SK-N-SH (cell line): Measurements from ENCODE around the gene RAB40A. TPM values are rescaled to one million over a fixed set of nuclear protein-coding genes. Genes with fewer than 3 reads are reported as not detected.

Experiments used
- CTCF ChIA-PET: fragments of 300-600, 350-600 bp; formaldehyde crosslinking; extraction: SDS; loops from one replicate; lab custom pipeline; 2021; lab: Yijun Ruan, JAX
- POLR2A ChIA-PET: fragments of 350-600 bp; sonication (Branson Sonifier 250); formaldehyde crosslinking; extraction: SDS; loops from one replicate; lab custom pipeline; 2020; ENCODE audit warnings: antibody characterized with exemption, inconsistent platforms; lab: Yijun Ruan, JAX
- DNase-seq: peaks from one replicate; pipeline ENCODE4 v3.0.0; 2012
- H2AFZ ChIP-seq: fragments of 200-600 bp; sonication (generic); 2 replicates; pipeline ENCODE4 v1.8.1; 2016; ENCODE audit warnings: antibody characterized with exemption, mild to moderate bottlenecking, low read depth
- H3F3A ChIP-seq: fragments of 200-600 bp; sonication (generic); replicated peaks from 2 replicates; pipeline ENCODE3; 2016; ENCODE audit warnings: antibody characterized with exemption, mild to moderate bottlenecking; ENCODE audit not compliant: insufficient read depth
- H3K27ac ChIP-seq, 2 experiments: fragments of 200-500 bp in 1 of 2; fragments of 200-600 bp in 1 of 2; sonication (Bioruptor generic) in 1 of 2; sonication (generic), shearing (Covaris generic) in 1 of 2; 2 replicates each; pipeline versions ENCODE4 v1.5.1 to v1.6.1; 2014 to 2016; ENCODE audit warnings: low read depth in 2 of 2, inconsistent platforms in 1 of 2, low read length in 1 of 2, mild to moderate bottlenecking in 1 of 2, mixed read lengths in 1 of 2
- H3K27me3 ChIP-seq: fragments of 200-600 bp; sonication (generic), shearing (Covaris generic); 2 replicates; pipeline ENCODE4 v1.6.1; 2016; ENCODE audit warnings: mixed run types; ENCODE audit not compliant: insufficient read depth
- H3K36me3 ChIP-seq, 2 experiments: fragments of 200-500 bp in 1 of 2; fragments of 200-600 bp in 1 of 2; sonication (Bioruptor generic) in 1 of 2; sonication (generic) in 1 of 2; replicated peaks in 1 of 2; 2 replicates each; pipeline versions ENCODE3 to v1.5.1; 2014 to 2016; ENCODE audit warnings: low read length in 1 of 2, mild to moderate bottlenecking in 1 of 2; ENCODE audit not compliant: insufficient read depth in 2 of 2, control insufficient read depth in 1 of 2
- H3K4me1 ChIP-seq, 2 experiments: fragments of 200-500 bp in 1 of 2; fragments of 200-600 bp in 1 of 2; sonication (Bioruptor generic) in 1 of 2; sonication (generic), shearing (Covaris generic) in 1 of 2; 2 replicates each; pipeline versions ENCODE4 v1.5.1 to v1.6.1; 2014 to 2016; ENCODE audit warnings: low read depth in 1 of 2, low read length in 1 of 2, mixed run types in 1 of 2; ENCODE audit not compliant: insufficient read depth in 2 of 2, control insufficient read depth in 1 of 2
- H3K4me2 ChIP-seq: fragments of 200-600 bp; sonication (generic), shearing (Covaris generic); 2 replicates; pipeline ENCODE4 v1.6.1; 2017; ENCODE audit warnings: mixed run types
- H3K4me3 ChIP-seq, 2 experiments: fragments of 200-500 bp in 1 of 2; fragments of 200-600 bp in 1 of 2; sonication (Bioruptor generic) in 1 of 2; sonication (generic), shearing (Covaris generic) in 1 of 2; 2 replicates each; pipeline versions ENCODE4 v1.5.1 to v1.8.1; 2014 to 2016; ENCODE audit warnings: low read depth in 2 of 2, inconsistent platforms in 1 of 2, low read length in 1 of 2, mild to moderate bottlenecking in 1 of 2, mixed read lengths in 1 of 2, moderate library complexity in 1 of 2
- H3K79me2 ChIP-seq: fragments of 200-600 bp; sonication (generic); 2 replicates; pipeline ENCODE4 v1.8.1; 2017; ENCODE audit warnings: mild to moderate bottlenecking; ENCODE audit not compliant: insufficient read depth
- H3K9ac ChIP-seq: fragments of 200-600 bp; sonication (generic); 2 replicates; pipeline ENCODE4 v1.6.1; 2017; ENCODE audit warnings: mixed run types
- H3K9me2 ChIP-seq: fragments of 200-600 bp; sonication (generic); 2 replicates; pipeline ENCODE4 v1.6.1; 2017; ENCODE audit warnings: mixed run types
- H3K9me3 ChIP-seq: fragments of 200-600 bp; sonication (generic); 2 replicates; pipeline ENCODE4 v1.6.1; 2017; ENCODE audit warnings: mixed run types, mild to moderate bottlenecking, moderate library complexity
- H4K20me1 ChIP-seq: fragments of 200-600 bp; sonication (generic); 2 replicates; pipeline ENCODE4 v1.6.1; 2017; ENCODE audit warnings: mild to moderate bottlenecking, mixed run types; ENCODE audit not compliant: insufficient read depth
- EZH2phosphoT487 ChIP-seq: fragments of 200-600 bp; sonication (generic); IDR thresholded peaks from 2 replicates; pipeline ENCODE4 v1.6.1; 2017; ENCODE audit warnings: low read depth, mixed run types, mild to moderate bottlenecking, antibody characterized with exemption, moderate library complexity, borderline replicate concordance
- FOXJ3 ChIP-seq: sonication (generic); formaldehyde crosslinking; IDR thresholded peaks from 2 replicates; pipeline ENCODE4 v1.5.1; 2020; ENCODE audit warnings: mild to moderate bottlenecking, missing genetic modification reagents
- FOXM1 ChIP-seq: IDR thresholded peaks from 2 replicates; pipeline ENCODE4 v1.4.0; 2012; ENCODE audit warnings: low read depth, mild to moderate bottlenecking
- JUND ChIP-seq: IDR thresholded peaks from 2 replicates; pipeline ENCODE4 v1.4.0; 2012
- MEF2A ChIP-seq: IDR thresholded peaks from 2 replicates; pipeline ENCODE4 v1.4.0; 2012; ENCODE audit warnings: low read depth, borderline replicate concordance
- MXI1 ChIP-seq: IDR thresholded peaks from 2 replicates; pipeline ENCODE4 v1.6.1; 2012; ENCODE audit warnings: mild to moderate bottlenecking, low read depth, low read length, improper control_type of control experiment
- NFIC ChIP-seq: IDR thresholded peaks from 2 replicates; pipeline ENCODE4 v1.4.0; 2012; ENCODE audit warnings: borderline replicate concordance
- NRF1 ChIP-seq: IDR thresholded peaks from 2 replicates; pipeline ENCODE4 v1.6.1; 2012; ENCODE audit warnings: low read depth, mild to moderate bottlenecking, low read length
- RAD21 ChIP-seq: IDR thresholded peaks from 2 replicates; pipeline ENCODE4 v1.6.1; 2012; ENCODE audit warnings: mild to moderate bottlenecking, low read length
- RFX5 ChIP-seq: IDR thresholded peaks from 2 replicates; pipeline ENCODE4 v1.6.1; 2012; ENCODE audit warnings: mild to moderate bottlenecking, improper control_type of control experiment, low read length
- SIN3A ChIP-seq: IDR thresholded peaks from 2 replicates; pipeline ENCODE4 v1.6.1; 2012; ENCODE audit warnings: low read depth, mild to moderate bottlenecking, low read length, moderate library complexity, borderline replicate concordance
- SMC3 ChIP-seq: IDR thresholded peaks from 2 replicates; pipeline ENCODE4 v1.6.1; 2012; ENCODE audit warnings: low read depth, low read length, improper control_type of control experiment
- TCF12 ChIP-seq: IDR thresholded peaks from 2 replicates; pipeline ENCODE4 v1.4.0; 2012
- WGBS: methylation state at CpG from one replicate; pipeline ENCODE4 v1.1.6; 2017; ENCODE audit warnings: low lambda C conversion rate; 5-methylcytosine and 5-hydroxymethylcytosine counted together
- polyA plus RNA-seq, 3 experiments: library from polyadenylated mRNA; depleted of rRNA; stranded (reverse); fragments of >200 nt; gene quantifications; 2 replicates each; pipeline ENCODE4 v1.2.3, GENCODE V29; 2012
- TF ChIP-seq, protein P1 (sequence below): IDR thresholded peaks from 2 replicates; pipeline ENCODE4 v1.4.0; 2012; ENCODE audit warnings: low read depth, borderline replicate concordance
- TF ChIP-seq, protein P2 (sequence below): IDR thresholded peaks from 2 replicates; pipeline ENCODE4; 2012
- TF ChIP-seq, protein P3 (sequence below): IDR thresholded peaks from 2 replicates; pipeline ENCODE4 v1.4.0; 2012; ENCODE audit warnings: low read depth, borderline replicate concordance

The RAB40A gene
- polyA plus RNA-seq, 1 of the 3 experiments (the other 2 are of a cell fraction) = 0.30 TPM

- TF ChIP-seq EZH2phosphoT487 = no peak
- TF ChIP-seq MXI1 = no peak
- no peak for TF ChIP-seq RFX5
- no peak for TF ChIP-seq MEF2A
- TF ChIP-seq, protein P1, sequence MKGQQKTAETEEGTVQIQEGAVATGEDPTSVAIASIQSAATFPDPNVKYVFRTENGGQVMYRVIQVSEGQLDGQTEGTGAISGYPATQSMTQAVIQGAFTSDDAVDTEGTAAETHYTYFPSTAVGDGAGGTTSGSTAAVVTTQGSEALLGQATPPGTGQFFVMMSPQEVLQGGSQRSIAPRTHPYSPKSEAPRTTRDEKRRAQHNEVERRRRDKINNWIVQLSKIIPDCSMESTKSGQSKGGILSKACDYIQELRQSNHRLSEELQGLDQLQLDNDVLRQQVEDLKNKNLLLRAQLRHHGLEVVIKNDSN = no peak
- TF ChIP-seq, protein P2, sequence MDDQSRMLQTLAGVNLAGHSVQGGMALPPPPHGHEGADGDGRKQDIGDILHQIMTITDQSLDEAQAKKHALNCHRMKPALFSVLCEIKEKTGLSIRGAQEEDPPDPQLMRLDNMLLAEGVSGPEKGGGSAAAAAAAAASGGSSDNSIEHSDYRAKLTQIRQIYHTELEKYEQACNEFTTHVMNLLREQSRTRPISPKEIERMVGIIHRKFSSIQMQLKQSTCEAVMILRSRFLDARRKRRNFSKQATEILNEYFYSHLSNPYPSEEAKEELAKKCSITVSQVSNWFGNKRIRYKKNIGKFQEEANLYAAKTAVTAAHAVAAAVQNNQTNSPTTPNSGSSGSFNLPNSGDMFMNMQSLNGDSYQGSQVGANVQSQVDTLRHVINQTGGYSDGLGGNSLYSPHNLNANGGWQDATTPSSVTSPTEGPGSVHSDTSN = peak; percentile 41
- TF ChIP-seq TCF12 = peak; percentile 98
- TF ChIP-seq FOXM1 = no peak
- TF ChIP-seq, all 33 proteins: peak for 13
These were observed 11.7 kb upstream of the RAB40A start (continued) for GRCh38 chrX:103531002-103531401.

DNA sequence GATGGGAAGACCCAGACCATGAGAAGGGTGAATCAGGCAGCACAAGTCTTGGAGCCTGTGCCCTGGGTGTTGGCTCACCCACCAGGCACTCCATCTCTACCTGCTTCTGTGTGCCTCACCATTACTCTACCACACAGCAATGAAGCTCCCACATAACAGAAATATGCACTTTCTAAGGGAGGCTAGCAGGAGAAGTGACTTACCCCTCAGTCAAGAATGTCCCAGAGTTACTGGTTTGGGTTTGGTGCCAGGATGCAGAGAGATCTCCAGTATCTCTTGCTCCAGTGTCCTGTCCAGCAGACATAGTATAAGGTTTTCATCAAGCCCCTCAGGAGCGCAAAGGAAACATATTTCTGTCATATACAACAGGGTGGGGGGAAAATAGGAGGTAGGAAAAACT, 11.3 kb upstream of the RAB40A start:
- H3K4me3 ChIP-seq = no peak overlapping the region
- no peaks in the 10 kb centered on the region for H3K9me3 ChIP-seq
- H3K4me2 ChIP-seq = 0 out of 2 replicates have a peak overlapping the region, but pooled peaks have one; percentile 47
- POLR2A ChIA-PET = no interaction called here
- H3K27ac ChIP-seq = peak overlapping the region; percentile 4 to 82; a peak in 3 of 4 replicates
- H3F3A ChIP-seq = peaks cover 14% of the 10 kb centered on the region
- no peaks in the 10 kb centered on the region for H3K36me3 ChIP-seq
- H3K9ac ChIP-seq = no peak overlapping the region
- no peaks in the 10 kb centered on the region for H3K79me2 ChIP-seq
- no peaks in the 10 kb centered on the region for H3K9me2 ChIP-seq
- H3K4me1 ChIP-seq = peaks cover 0 to 7% of the 10 kb centered on the region in 2 experiments; a peak in 1 of 4 replicates
- H2AFZ ChIP-seq = no peak overlapping the region
- CTCF ChIA-PET = no interaction called here
- no peak for TF ChIP-seq FOXJ3 (CRISPR knock-in tag)
- no peak for TF ChIP-seq FOXM1
- no peak for TF ChIP-seq JUND
- no peaks in the 10 kb centered on the region for H3K27me3 ChIP-seq
- H4K20me1 ChIP-seq = no peaks in the 10 kb centered on the region
- DNase-seq = no peak
- 53% methylated on average over 1 of the region's 1 CpG for WGBS

DNA sequence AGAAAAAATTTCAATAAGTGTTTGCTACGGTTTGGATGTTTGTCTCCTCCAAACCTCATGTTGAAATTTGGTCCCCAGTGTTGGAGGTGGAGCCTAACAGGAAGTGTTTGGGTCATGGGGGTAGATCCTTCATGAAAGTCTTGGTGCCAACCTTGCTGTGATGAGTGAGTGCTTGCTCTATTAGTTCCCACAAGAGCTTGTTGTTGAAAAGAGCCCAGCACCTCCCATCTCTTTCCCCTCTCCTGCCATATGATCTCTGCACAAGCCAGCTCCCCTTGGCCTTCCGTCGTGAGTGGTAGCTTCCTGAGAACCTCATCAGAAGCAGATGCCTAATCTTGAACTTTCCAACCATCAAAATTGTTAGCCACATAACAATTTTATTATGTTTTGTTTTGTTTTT, 10.3 kb upstream of the RAB40A start:
- Histone ChIP-seq H3K79me2 (no peaks in the 10 kb centered on the region), H3K9me2 (no peaks in the 10 kb centered on the region), H3K4me2 (no peak overlapping the region), H3F3A (peaks cover 14% of the 10 kb centered on the region), H3K9ac (no peak overlapping the region), H3K27ac (peak overlapping the region in 1 of 2 experiments; percentile 82; a peak in 1 of 4 replicates), H3K4me1 (peaks cover 0 to 7% of the 10 kb centered on the region in 2 experiments; a peak in 1 of 4 replicates), H2AFZ (no peak overlapping the region), H3K4me3 (no peak overlapping the region), H4K20me1 (no peaks in the 10 kb centered on the region), H3K9me3 (no peaks in the 10 kb centered on the region), H3K27me3 (no peaks in the 10 kb centered on the region), H3K36me3 (no peaks in the 10 kb centered on the region)
- ChIA-PET POLR2A (no interaction called here), CTCF (no interaction called here)
- 44% methylated on average over 3 of the region's 3 CpGs for WGBS
- TF ChIP-seq RAD21 (no peak), SIN3A (no peak), RFX5 (no peak), NFIC (no peak), TCF12 (no peak), SMC3 (no peak), NRF1 (no peak)
- TF ChIP-seq, protein P3, sequence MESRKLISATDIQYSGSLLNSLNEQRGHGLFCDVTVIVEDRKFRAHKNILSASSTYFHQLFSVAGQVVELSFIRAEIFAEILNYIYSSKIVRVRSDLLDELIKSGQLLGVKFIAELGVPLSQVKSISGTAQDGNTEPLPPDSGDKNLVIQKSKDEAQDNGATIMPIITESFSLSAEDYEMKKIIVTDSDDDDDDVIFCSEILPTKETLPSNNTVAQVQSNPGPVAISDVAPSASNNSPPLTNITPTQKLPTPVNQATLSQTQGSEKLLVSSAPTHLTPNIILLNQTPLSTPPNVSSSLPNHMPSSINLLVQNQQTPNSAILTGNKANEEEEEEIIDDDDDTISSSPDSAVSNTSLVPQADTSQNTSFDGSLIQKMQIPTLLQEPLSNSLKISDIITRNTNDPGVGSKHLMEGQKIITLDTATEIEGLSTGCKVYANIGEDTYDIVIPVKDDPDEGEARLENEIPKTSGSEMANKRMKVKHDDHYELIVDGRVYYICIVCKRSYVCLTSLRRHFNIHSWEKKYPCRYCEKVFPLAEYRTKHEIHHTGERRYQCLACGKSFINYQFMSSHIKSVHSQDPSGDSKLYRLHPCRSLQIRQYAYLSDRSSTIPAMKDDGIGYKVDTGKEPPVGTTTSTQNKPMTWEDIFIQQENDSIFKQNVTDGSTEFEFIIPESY = no peak
- TF ChIP-seq, protein P1 = no peak
- TF ChIP-seq, protein P2 = no peak
- no peak for DNase-seq
